GM23338 (cell line): ENCODE results near the gene CLIP2. TPM values are rescaled to one million over a fixed set of nuclear protein-coding genes. Genes with fewer than 3 reads are reported as not detected.

Source experiments
- ATAC-seq: fragments of 200-7000 bp; cut with Tn5 transposase; 3 replicates; pipeline ENCODE4 v1.9.1; 2020
- DNase-seq: peaks from one replicate; pipeline ENCODE4 v3.0.0-alpha.2; 2015; ENCODE audit warnings: low spot score
- H2AFZ ChIP-seq: fragments of 200-600 bp; sonication (generic); 2 replicates; pipeline ENCODE4 v1.8.0; 2016; ENCODE audit warnings: antibody characterized with exemption, mild to moderate bottlenecking, moderate library complexity
- H3F3A ChIP-seq: fragments of 200-600 bp; sonication (generic); replicated peaks from 2 replicates; pipeline ENCODE4 v1.8.0; 2017; ENCODE audit warnings: antibody characterized with exemption, mixed run types, low read depth
- H3K27ac ChIP-seq: fragments of 200-600 bp; sonication (generic); 2 replicates; pipeline ENCODE4 v1.6.1; 2016; ENCODE audit warnings: low read depth
- H3K27me3 ChIP-seq: fragments of 200-600 bp; sonication (generic); 2 replicates; pipeline ENCODE4 v1.8.0; 2016; ENCODE audit warnings: mild to moderate bottlenecking, mixed run types, moderate library complexity; ENCODE audit not compliant: insufficient read depth
- H3K36me3 ChIP-seq: fragments of 200-600 bp; sonication (generic); 2 replicates; pipeline ENCODE4 v1.8.0; 2016; ENCODE audit warnings: mild to moderate bottlenecking; ENCODE audit not compliant: insufficient read depth
- H3K4me1 ChIP-seq: fragments of 200-600 bp; sonication (generic); 2 replicates; pipeline ENCODE4 v1.8.0; 2016; ENCODE audit warnings: mild to moderate bottlenecking, moderate library complexity; ENCODE audit not compliant: insufficient read depth
- H3K4me2 ChIP-seq: fragments of 200-600 bp; sonication (generic); 2 replicates; pipeline ENCODE4 v1.7.1; 2017; ENCODE audit warnings: mixed run types
- H3K4me3 ChIP-seq: fragments of 200-600 bp; sonication (generic); 2 replicates; pipeline ENCODE4 v1.6.1; 2016; ENCODE audit warnings: mixed run types
- H3K79me2 ChIP-seq: fragments of 200-600 bp; sonication (generic); replicated peaks from 2 replicates; pipeline ENCODE4 v1.8.0; 2017; ENCODE audit warnings: mild to moderate bottlenecking; ENCODE audit not compliant: insufficient read depth
- H3K9me2 ChIP-seq: fragments of 200-600 bp; sonication (generic); 2 replicates; pipeline ENCODE4 v1.8.0; 2017; ENCODE audit not compliant: insufficient read depth
- H4K20me1 ChIP-seq: fragments of 200-600 bp; sonication (generic); replicated peaks from 2 replicates; pipeline ENCODE4 v1.8.0; 2017; ENCODE audit warnings: mild to moderate bottlenecking; ENCODE audit not compliant: insufficient read depth
- H3K27ac Mint-ChIP-seq: 2 replicates; pipeline ENCODE4 v1.8.0; 2020; ENCODE audit warnings: inconsistent platforms, mild to moderate bottlenecking, moderate library complexity, mixed read lengths
- H3K27me3 Mint-ChIP-seq: 3 replicates; pipeline ENCODE4 v1.8.0; 2022; ENCODE audit warnings: low read depth, mild to moderate bottlenecking, moderate library complexity, mixed read lengths, inconsistent platforms; ENCODE audit not compliant: insufficient read depth, poor library complexity
- H3K36me3 Mint-ChIP-seq: 3 replicates; pipeline ENCODE4 v1.8.0; 2021; ENCODE audit warnings: low read depth, mild to moderate bottlenecking, inconsistent platforms, moderate library complexity, mixed read lengths
- H3K4me1 Mint-ChIP-seq: 3 replicates; pipeline ENCODE4 v1.8.0; 2020; ENCODE audit warnings: mild to moderate bottlenecking, inconsistent platforms, mixed read lengths
- H3K4me3 Mint-ChIP-seq: 3 replicates; pipeline ENCODE4 v1.8.0; 2021; ENCODE audit warnings: moderate library complexity, mild to moderate bottlenecking, inconsistent platforms, mixed read lengths
- H3K9me3 Mint-ChIP-seq: 3 replicates; pipeline ENCODE4 v1.8.0; 2020; ENCODE audit warnings: moderate library complexity, mild to moderate bottlenecking, inconsistent platforms, mixed read lengths
- EZH2phosphoT487 ChIP-seq: fragments of 200-600 bp; sonication (generic); IDR thresholded peaks from one replicate; pipeline ENCODE4 v1.8.1; 2018; ENCODE audit warnings: antibody characterized with exemption; ENCODE audit not compliant: unreplicated experiment
- NANOG ChIP-seq: IDR thresholded peaks from 2 replicates; pipeline ENCODE4 v1.6.1; 2016; ENCODE audit warnings: antibody characterized with exemption, borderline replicate concordance
- REST ChIP-seq: IDR thresholded peaks from one replicate; pipeline ENCODE4 v1.6.1; 2018; ENCODE audit warnings: antibody characterized with exemption; ENCODE audit not compliant: unreplicated experiment
- ZNF114 ChIP-seq: fragments of 250-450 bp; sonication (Bioruptor Pico); IDR thresholded peaks from 2 replicates; pipeline ENCODE4 v1.5.0; 2020; ENCODE audit warnings: mild to moderate bottlenecking, moderate library complexity
- ZNF462 ChIP-seq: fragments of 250-450 bp; sonication (Bioruptor Pico); IDR thresholded peaks from 2 replicates; pipeline ENCODE4 v1.5.0; 2020; ENCODE audit warnings: mild to moderate bottlenecking, moderate library complexity
- polyA plus RNA-seq: library from polyadenylated mRNA; unstranded; fragments of >200 nt; fragmentation: Nextera tagmentation; extraction: Ambion mirVana; gene quantifications from 2 replicates; pipeline ENCODE4 v1.2.1, GENCODE V29; 2016
- total RNA-seq: library from RNA; depleted of rRNA; stranded (reverse); fragments of >200 nt; shearing (Covaris generic); gene quantifications from 2 replicates; pipeline ENCODE4 v1.2.3, GENCODE V29; 2014

The CLIP2 gene
- total and polyA plus RNA-seq, 2 experiments from 2014 or later: 8.1 to 51.9 TPM

- H3K27ac ChIP-seq: 0 out of 2 replicates have a peak overlapping the region, but pooled peaks have one; percentile 32
- no peak overlapping the region for H2AFZ ChIP-seq
- DNase-seq: no peak
- no peaks in the 10 kb centered on the region; the same call in 2 of the 3 replicates for H3K9me3 Mint-ChIP-seq
- ATAC-seq: no peak
- no peaks in the 10 kb centered on the region for H3K79me2 ChIP-seq
- H3K4me3 Mint-ChIP-seq: no peak overlapping the region
- peaks cover 10% of the 10 kb centered on the region for H3K27me3 Mint-ChIP-seq
- no peaks in the 10 kb centered on the region; the same call in none of the 2 replicates for H4K20me1 ChIP-seq
- peaks cover 6% of the 10 kb centered on the region; the same call in 1 of the 2 replicates for H3F3A ChIP-seq
- no peak overlapping the region for H3K27ac Mint-ChIP-seq
- no peaks in the 10 kb centered on the region for H3K9me2 ChIP-seq
- 0 out of 2 replicates have a peak, but pooled peaks cover 4% of the 10 kb centered on the region for H3K36me3 ChIP-seq
- H3K4me1 ChIP-seq: no peaks in the 10 kb centered on the region
- no peaks in the 10 kb centered on the region for H3K27me3 ChIP-seq
- peaks cover 7% of the 10 kb centered on the region; the same call in 1 of the 3 replicates for H3K4me1 Mint-ChIP-seq
- H3K36me3 Mint-ChIP-seq: peaks cover 42% of the 10 kb centered on the region
- TF ChIP-seq ZNF462 (no peak), REST (no peak), ZNF114 (CRISPR knock-in tag) (no peak), EZH2phosphoT487 (no peak), NANOG (no peak)
- no peak overlapping the region for H3K4me2 ChIP-seq
- H3K4me3 ChIP-seq: no peak overlapping the region
Observed at GRCh38 chr7:74400420-74401136, 111.4 kb downstream of the CLIP2 start.
